GM18520 (cell line): ENCODE measurements around the gene PRRT1B.
"Not testable (repeated sequence)": the region's sequence is repeated elsewhere in the genome, so short reads cannot be mapped to it uniquely, and the experiment has no call there.

Experiments
- ATAC-seq: cut with Tn5 transposase; IDR thresholded peaks from one replicate; pipeline ENCODE4 v1.9.1; 2021; ENCODE audit not compliant: unreplicated experiment

Gene PRRT1B

GRCh38 chr9:131549186-131549585 lies 3.9 kb downstream of the PRRT1B start:
- not testable (repeated sequence) for ATAC-seq

GRCh38 chr9:131550465-131550864 lies 5.1 kb downstream of the PRRT1B start:
- not testable (repeated sequence) for ATAC-seq

GRCh38 chr9:131552030-131552429 lies 6.7 kb downstream of the PRRT1B start:
- no peak for ATAC-seq

- no peak for ATAC-seq
These were observed 8.9 kb downstream of the PRRT1B start for GRCh38 chr9:131554087-131554842.

GRCh38 chr9:131554843-131555351 lies 9.6 kb downstream of the PRRT1B start:
- ATAC-seq: no peak

- ATAC-seq: no peak
These were observed 10.7 kb downstream of the PRRT1B start for GRCh38 chr9:131555841-131556673.

GRCh38 chr9:131557855-131558548 lies 12.7 kb downstream of the PRRT1B start:
- no peak for ATAC-seq

- ATAC-seq: no peak
These were observed 14.2 kb downstream of the PRRT1B start for GRCh38 chr9:131559421-131560000.

- ATAC-seq: no peak
These were observed 17.0 kb downstream of the PRRT1B start for GRCh38 chr9:131562032-131562959.

- no peak for ATAC-seq
These were observed 20.0 kb downstream of the PRRT1B start for GRCh38 chr9:131565369-131565768.

GRCh38 chr9:131566158-131566557 lies 20.8 kb downstream of the PRRT1B start:
- no peak for ATAC-seq

GRCh38 chr9:131567910-131568309 lies 22.6 kb downstream of the PRRT1B start:
- ATAC-seq: no peak

- no peak for ATAC-seq
These were observed 29.7 kb downstream of the PRRT1B start for GRCh38 chr9:131574730-131575640.

GRCh38 chr9:131575946-131576853 lies 30.9 kb downstream of the PRRT1B start:
- no peak for ATAC-seq

- ATAC-seq: no peak
These were observed 32.0 kb downstream of the PRRT1B start for GRCh38 chr9:131577005-131578000.

GRCh38 chr9:131578021-131578420 lies 32.7 kb downstream of the PRRT1B start:
- ATAC-seq: no peak
